WTC11 (cell line): Measurements from ENCODE around the gene SRPX2. TPM values are rescaled to one million over a fixed set of nuclear protein-coding genes. Genes with fewer than 3 reads are reported as not detected.

Source experiments
- ATAC-seq: fragments of 200-7000 bp; cut with Tn5 transposase; 2 replicates; pipeline ENCODE4 v1.10.0; 2021; ENCODE audit warnings: mild to moderate bottlenecking, moderate library complexity
- CTCF ChIA-PET: fragments of 300-600 bp; sonication (Branson Sonifier 250); formaldehyde crosslinking; loops from one replicate; lab custom pipeline; 2021; ENCODE audit warnings: antibody characterized with exemption; lab: Charles Lee
- POLR2A ChIA-PET: fragments of 350-600 bp; sonication (Branson Sonifier 250); formaldehyde crosslinking; loops from one replicate; lab custom pipeline; 2021; ENCODE audit warnings: antibody characterized with exemption; lab: Charles Lee
- DNase-seq: peaks from one replicate; pipeline ENCODE4 v3.0.0; 2021; ENCODE audit warnings: low spot score
- H3K27ac Mint-ChIP-seq: 2 replicates; pipeline ENCODE4 v1.8.0; 2021; ENCODE audit warnings: mixed read lengths
- H3K27me3 Mint-ChIP-seq: 2 replicates; pipeline ENCODE4 v1.8.0; 2021; ENCODE audit warnings: low read depth, mild to moderate bottlenecking, moderate library complexity, mixed read lengths
- H3K36me3 Mint-ChIP-seq: 2 replicates; pipeline ENCODE4 v1.8.0; 2021; ENCODE audit warnings: mixed read lengths
- H3K4me1 Mint-ChIP-seq: 2 replicates; pipeline ENCODE4 v1.8.0; 2022; ENCODE audit warnings: mixed read lengths
- H3K4me3 Mint-ChIP-seq: 2 replicates; pipeline ENCODE4 v1.8.0; 2021; ENCODE audit warnings: mild to moderate bottlenecking, moderate library complexity, mixed read lengths
- H3K9me3 Mint-ChIP-seq: 2 replicates; pipeline ENCODE4 v1.8.0; 2021; ENCODE audit warnings: mixed read lengths
- AFF4 ChIP-seq: sonication (generic); formaldehyde crosslinking; IDR thresholded peaks from 2 replicates; pipeline ENCODE4 v1.8.1; 2023; ENCODE audit warnings: mild to moderate bottlenecking, missing genetic modification reagents, borderline replicate concordance
- CBFB ChIP-seq: sonication (generic); formaldehyde crosslinking; IDR thresholded peaks from 2 replicates; pipeline ENCODE4 v1.8.1; 2022; ENCODE audit warnings: mild to moderate bottlenecking, low read depth, missing genetic modification reagents
- ESRRA ChIP-seq: sonication (generic); formaldehyde crosslinking; IDR thresholded peaks from 2 replicates; pipeline ENCODE4 v1.8.1; 2022; ENCODE audit warnings: mild to moderate bottlenecking, missing genetic modification reagents, borderline replicate concordance
- FOXP4 ChIP-seq: sonication (generic); formaldehyde crosslinking; IDR thresholded peaks from 2 replicates; pipeline ENCODE4 v1.8.0; 2022; ENCODE audit warnings: mild to moderate bottlenecking, missing genetic modification reagents
- GTF2I ChIP-seq: fragments of 250-450 bp; sonication (Bioruptor Pico); conservative IDR thresholded peaks from 2 replicates; pipeline ENCODE4 v1.4.0; 2021; ENCODE audit warnings: mild to moderate bottlenecking
- MYBL2 ChIP-seq: sonication (generic); formaldehyde crosslinking; IDR thresholded peaks from 2 replicates; pipeline ENCODE4 v1.8.1; 2023; ENCODE audit warnings: mild to moderate bottlenecking, moderate library complexity, missing genetic modification reagents
- OVOL2 ChIP-seq: fragments of 250-450 bp; sonication (Bioruptor Pico); IDR thresholded peaks from 2 replicates; pipeline ENCODE4 v1.9.0; 2021; ENCODE audit warnings: mild to moderate bottlenecking, borderline replicate concordance
- PRRX2 ChIP-seq: fragments of 250-450 bp; sonication (Bioruptor Pico); IDR thresholded peaks from 2 replicates; pipeline ENCODE4 v1.8.0; 2021; ENCODE audit warnings: mild to moderate bottlenecking
- RORB ChIP-seq: fragments of 250-450 bp; sonication (Bioruptor Pico); IDR thresholded peaks from 2 replicates; pipeline ENCODE4 v1.9.0; 2021; ENCODE audit warnings: mild to moderate bottlenecking
- TCF7 ChIP-seq: sonication (generic); formaldehyde crosslinking; IDR thresholded peaks from 2 replicates; pipeline ENCODE4 v1.8.0; 2022; ENCODE audit warnings: mild to moderate bottlenecking, low read depth, missing genetic modification reagents, moderate library complexity
- ZBTB21 ChIP-seq: sonication (generic); formaldehyde crosslinking; IDR thresholded peaks from 2 replicates; pipeline ENCODE4 v1.8.1; 2023; ENCODE audit warnings: mild to moderate bottlenecking, missing genetic modification reagents, borderline replicate concordance
- ZNF138 ChIP-seq: sonication (generic); formaldehyde crosslinking; conservative IDR thresholded peaks from 2 replicates; pipeline ENCODE4 v1.8.1; 2022; ENCODE audit warnings: mild to moderate bottlenecking, moderate library complexity, missing genetic modification reagents
- ZNF263 ChIP-seq: sonication (generic); formaldehyde crosslinking; IDR thresholded peaks from 2 replicates; pipeline ENCODE4 v1.8.1; 2022; ENCODE audit warnings: low read depth, mild to moderate bottlenecking, moderate library complexity, missing genetic modification reagents
- ZNF396 ChIP-seq: fragments of 250-450 bp; sonication (Bioruptor Pico); IDR thresholded peaks from 2 replicates; pipeline ENCODE4 v1.8.0; 2021; ENCODE audit warnings: mild to moderate bottlenecking, moderate library complexity, borderline replicate concordance
- ZNF423 ChIP-seq: fragments of 250-450 bp; sonication (Bioruptor Pico); IDR thresholded peaks from 2 replicates; pipeline ENCODE4 v2.1.2; 2022; ENCODE audit warnings: mild to moderate bottlenecking, moderate library complexity
- total RNA-seq: library from RNA; stranded (reverse); gene quantifications from 3 replicates; pipeline ENCODE4 v1.2.3, GENCODE V29; 2021
- TF ChIP-seq, protein P1 (sequence below): fragments of 250-450 bp; sonication (Bioruptor Pico); IDR thresholded peaks from 2 replicates; pipeline ENCODE4 v1.9.0; 2021; ENCODE audit warnings: mild to moderate bottlenecking, borderline replicate concordance
- TF ChIP-seq, protein P2 (sequence below): fragments of 250-450 bp; sonication (Bioruptor Pico); IDR thresholded peaks from 2 replicates; pipeline ENCODE4 v1.9.0; 2021; ENCODE audit warnings: moderate library complexity, mild to moderate bottlenecking, inconsistent platforms, borderline replicate concordance
- TF ChIP-seq, protein P3 (sequence below): sonication (generic); formaldehyde crosslinking; IDR thresholded peaks from 2 replicates; pipeline ENCODE4 v1.8.1; 2022; ENCODE audit warnings: low read depth, missing genetic modification reagents, borderline replicate concordance

SRPX2 gene
- total RNA-seq, 1 experiment from 2014 or later, result 0.24 TPM

- no peak for TF ChIP-seq ESRRA
- TF ChIP-seq, protein P1, sequence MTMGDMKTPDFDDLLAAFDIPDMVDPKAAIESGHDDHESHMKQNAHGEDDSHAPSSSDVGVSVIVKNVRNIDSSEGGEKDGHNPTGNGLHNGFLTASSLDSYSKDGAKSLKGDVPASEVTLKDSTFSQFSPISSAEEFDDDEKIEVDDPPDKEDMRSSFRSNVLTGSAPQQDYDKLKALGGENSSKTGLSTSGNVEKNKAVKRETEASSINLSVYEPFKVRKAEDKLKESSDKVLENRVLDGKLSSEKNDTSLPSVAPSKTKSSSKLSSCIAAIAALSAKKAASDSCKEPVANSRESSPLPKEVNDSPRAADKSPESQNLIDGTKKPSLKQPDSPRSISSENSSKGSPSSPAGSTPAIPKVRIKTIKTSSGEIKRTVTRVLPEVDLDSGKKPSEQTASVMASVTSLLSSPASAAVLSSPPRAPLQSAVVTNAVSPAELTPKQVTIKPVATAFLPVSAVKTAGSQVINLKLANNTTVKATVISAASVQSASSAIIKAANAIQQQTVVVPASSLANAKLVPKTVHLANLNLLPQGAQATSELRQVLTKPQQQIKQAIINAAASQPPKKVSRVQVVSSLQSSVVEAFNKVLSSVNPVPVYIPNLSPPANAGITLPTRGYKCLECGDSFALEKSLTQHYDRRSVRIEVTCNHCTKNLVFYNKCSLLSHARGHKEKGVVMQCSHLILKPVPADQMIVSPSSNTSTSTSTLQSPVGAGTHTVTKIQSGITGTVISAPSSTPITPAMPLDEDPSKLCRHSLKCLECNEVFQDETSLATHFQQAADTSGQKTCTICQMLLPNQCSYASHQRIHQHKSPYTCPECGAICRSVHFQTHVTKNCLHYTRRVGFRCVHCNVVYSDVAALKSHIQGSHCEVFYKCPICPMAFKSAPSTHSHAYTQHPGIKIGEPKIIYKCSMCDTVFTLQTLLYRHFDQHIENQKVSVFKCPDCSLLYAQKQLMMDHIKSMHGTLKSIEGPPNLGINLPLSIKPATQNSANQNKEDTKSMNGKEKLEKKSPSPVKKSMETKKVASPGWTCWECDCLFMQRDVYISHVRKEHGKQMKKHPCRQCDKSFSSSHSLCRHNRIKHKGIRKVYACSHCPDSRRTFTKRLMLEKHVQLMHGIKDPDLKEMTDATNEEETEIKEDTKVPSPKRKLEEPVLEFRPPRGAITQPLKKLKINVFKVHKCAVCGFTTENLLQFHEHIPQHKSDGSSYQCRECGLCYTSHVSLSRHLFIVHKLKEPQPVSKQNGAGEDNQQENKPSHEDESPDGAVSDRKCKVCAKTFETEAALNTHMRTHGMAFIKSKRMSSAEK, result no peak
- no peak for TF ChIP-seq TCF7 (CRISPR knock-in tag)
- TF ChIP-seq, protein P2, sequence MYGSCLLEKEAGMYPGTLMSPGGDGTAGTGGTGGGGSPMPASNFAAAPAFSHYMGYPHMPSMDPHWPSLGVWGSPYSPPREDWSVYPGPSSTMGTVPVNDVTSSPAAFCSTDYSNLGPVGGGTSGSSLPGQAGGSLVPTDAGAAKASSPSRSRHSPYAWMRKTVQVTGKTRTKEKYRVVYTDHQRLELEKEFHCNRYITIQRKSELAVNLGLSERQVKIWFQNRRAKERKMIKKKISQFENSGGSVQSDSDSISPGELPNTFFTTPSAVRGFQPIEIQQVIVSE, result no peak
- TF ChIP-seq RORB (CRISPR knock-in tag), result no peak
- TF ChIP-seq OVOL2, result no peak
- TF ChIP-seq ZNF138 (CRISPR knock-in tag), result no peak
- TF ChIP-seq ZNF423, result no peak
- no peak for TF ChIP-seq MYBL2 (CRISPR knock-in tag)
- TF ChIP-seq ZBTB21, result no peak
- no peak for TF ChIP-seq AFF4 (CRISPR knock-in tag)
- TF ChIP-seq GTF2I, result no peak
- CTCF ChIA-PET, result interaction anchor here (0.9 to 1.9 kb wide), 2 partner anchors 40 to 58 kb away, joined by 6 read pairs; no protein-coding TSS in a partner anchor
These were observed 66.8 kb downstream of the SRPX2 start for GRCh38 chrX:100710816-100711215.

DNA sequence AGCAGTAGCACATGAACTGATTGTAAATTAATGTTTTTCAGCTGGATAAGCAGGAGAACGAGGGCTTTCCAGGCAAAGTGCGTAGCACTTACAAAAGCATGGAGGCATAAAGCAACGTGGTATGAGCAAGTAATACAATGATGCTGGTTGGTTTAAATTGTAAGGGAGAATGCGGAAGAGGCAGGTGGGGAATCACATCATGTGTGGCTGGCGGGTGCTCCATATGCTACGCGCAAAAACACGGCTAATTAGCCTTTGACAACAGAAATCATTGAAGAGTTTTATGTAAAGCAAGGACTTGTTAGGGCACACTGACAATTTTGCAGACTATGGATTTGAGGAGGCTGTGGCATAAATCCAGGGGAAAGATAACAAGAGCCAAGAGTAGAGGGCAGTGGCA is 73.4 kb downstream of the SRPX2 start:
- ChIA-PET CTCF (interaction anchor here (0.6 to 3.3 kb wide), 2 partner anchors 29 to 51 kb away, joined by 4 to 13 read pairs; no protein-coding TSS in a partner anchor), POLR2A (no interaction called here)
- TF ChIP-seq CBFB (CRISPR knock-in tag), result no peak
- TF ChIP-seq ZNF263 (CRISPR knock-in tag), result no peak
- no peak for TF ChIP-seq FOXP4 (CRISPR knock-in tag)
- no peak for TF ChIP-seq PRRX2
- TF ChIP-seq, protein P3, sequence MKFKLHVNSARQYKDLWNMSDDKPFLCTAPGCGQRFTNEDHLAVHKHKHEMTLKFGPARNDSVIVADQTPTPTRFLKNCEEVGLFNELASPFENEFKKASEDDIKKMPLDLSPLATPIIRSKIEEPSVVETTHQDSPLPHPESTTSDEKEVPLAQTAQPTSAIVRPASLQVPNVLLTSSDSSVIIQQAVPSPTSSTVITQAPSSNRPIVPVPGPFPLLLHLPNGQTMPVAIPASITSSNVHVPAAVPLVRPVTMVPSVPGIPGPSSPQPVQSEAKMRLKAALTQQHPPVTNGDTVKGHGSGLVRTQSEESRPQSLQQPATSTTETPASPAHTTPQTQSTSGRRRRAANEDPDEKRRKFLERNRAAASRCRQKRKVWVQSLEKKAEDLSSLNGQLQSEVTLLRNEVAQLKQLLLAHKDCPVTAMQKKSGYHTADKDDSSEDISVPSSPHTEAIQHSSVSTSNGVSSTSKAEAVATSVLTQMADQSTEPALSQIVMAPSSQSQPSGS, result no peak
- no peak for TF ChIP-seq ZNF396 (CRISPR knock-in tag)
- no peak for DNase-seq
- no peak for ATAC-seq
- Mint-ChIP-seq H3K27me3 (no peaks in the 10 kb centered on the region; the same call in 1 of the 2 replicates), H3K36me3 (peaks cover 3% of the 10 kb centered on the region; the same call in 1 of the 2 replicates), H3K4me3 (no peak overlapping the region), H3K27ac (no peak overlapping the region), H3K4me1 (no peaks in the 10 kb centered on the region), H3K9me3 (peaks cover 5% of the 10 kb centered on the region)

More at GRCh38 chrX:100710816-100711215, 66.8 kb downstream of the SRPX2 start:
- no peaks in the 10 kb centered on the region for H3K4me1 Mint-ChIP-seq
- H3K36me3 Mint-ChIP-seq, result no peaks in the 10 kb centered on the region
- ATAC-seq (no peak), DNase-seq (no peak)
- peaks cover 4% of the 10 kb centered on the region for H3K27me3 Mint-ChIP-seq
- H3K9me3 Mint-ChIP-seq, result no peaks in the 10 kb centered on the region
- no peak overlapping the region for H3K4me3 Mint-ChIP-seq
- POLR2A ChIA-PET, result no interaction called here
- H3K27ac Mint-ChIP-seq, result no peak overlapping the region
